PC-3 (cell line): ENCODE measurements around the gene PRSS27. TPM values are rescaled to one million over a fixed set of nuclear protein-coding genes. Genes with fewer than 3 reads are reported as not detected.

ENCODE experiments used
- ATAC-seq: fragments of 200-7000 bp; cut with Tn5 transposase; 2 replicates; pipeline ENCODE4 v1.9.1; 2020; ENCODE audit warnings: mild to moderate bottlenecking, moderate library complexity
- BruUV-seq: library from RNA; stranded (reverse); fragments of 400-500 nt; replicated peaks from 2 replicates; lab custom pipeline; 2021; lab: Mats Ljungman, UMichigan
- CTCF ChIA-PET: fragments of 300-600 bp; sonication (Branson Sonifier 250); formaldehyde crosslinking; loops from one replicate; lab custom pipeline; 2022; ENCODE audit warnings: antibody characterized with exemption; lab: Charles Lee
- POLR2A ChIA-PET: fragments of 300-600 bp; sonication (Branson Sonifier 250); formaldehyde crosslinking; loops from one replicate; lab custom pipeline; 2022; ENCODE audit warnings: antibody characterized with exemption; ENCODE audit not compliant: unreplicated experiment; lab: Charles Lee
- DNase-seq: peaks from one replicate; pipeline ENCODE4 v3.0.0-alpha.2; 2015
- H2AFZ ChIP-seq: fragments of 300-600 bp; sonication (generic); 2 replicates; pipeline ENCODE4 v1.6.0; 2016; ENCODE audit warnings: antibody characterized with exemption, low read length
- H3F3A ChIP-seq: fragments of 300-600 bp; sonication (generic); one replicate; pipeline ENCODE4 v1.6.0; 2017; ENCODE audit warnings: antibody characterized with exemption, low read length, control low read depth, mild to moderate bottlenecking; ENCODE audit not compliant: unreplicated experiment
- H3K27ac ChIP-seq: fragments of 300-600 bp; sonication (generic); 2 replicates; pipeline ENCODE4 v1.5.1; 2016; ENCODE audit warnings: mild to moderate bottlenecking, low read length
- H3K27me3 ChIP-seq: fragments of 300-600 bp; sonication (generic); 2 replicates; pipeline ENCODE4 v1.6.1; 2016; ENCODE audit warnings: low read length, mixed read lengths
- H3K36me3 ChIP-seq: fragments of 300-600 bp; sonication (generic); 2 replicates; pipeline ENCODE4 v1.6.1; 2016; ENCODE audit warnings: low read depth, mixed run types, low read length, mixed read lengths
- H3K4me1 ChIP-seq: fragments of 300-600 bp; sonication (generic); 2 replicates; pipeline ENCODE4 v1.5.1; 2016; ENCODE audit warnings: low read length; ENCODE audit not compliant: insufficient read depth
- H3K4me2 ChIP-seq: fragments of 300-600 bp; sonication (generic); 2 replicates; pipeline ENCODE4 v1.6.0; 2016; ENCODE audit warnings: low read length
- H3K4me3 ChIP-seq: fragments of 300-600 bp; sonication (generic); 2 replicates; pipeline ENCODE4 v1.5.1; 2016; ENCODE audit warnings: mild to moderate bottlenecking, low read length, mixed read lengths
- H3K79me2 ChIP-seq: fragments of 300-600 bp; sonication (generic); 2 replicates; pipeline ENCODE4 v1.6.1; 2017; ENCODE audit warnings: low read length, mixed read lengths
- H3K9ac ChIP-seq: fragments of 300-600 bp; sonication (generic); 2 replicates; pipeline ENCODE4 v1.6.0; 2016; ENCODE audit warnings: mild to moderate bottlenecking, low read length
- H3K9me2 ChIP-seq: fragments of 300-600 bp; sonication (generic); replicated peaks from 2 replicates; pipeline ENCODE4 v1.6.1; 2016; ENCODE audit warnings: mixed run types, low read length, mixed read lengths
- H3K9me3 ChIP-seq: fragments of 300-600 bp; sonication (generic); 2 replicates; pipeline ENCODE4 v1.6.1; 2016; ENCODE audit warnings: low read length, mixed read lengths
- H4K20me1 ChIP-seq: fragments of 300-600 bp; sonication (generic); 2 replicates; pipeline ENCODE4 v1.6.1; 2016; ENCODE audit warnings: low read length, mixed read lengths
- EZH2 ChIP-seq: fragments of 300-600 bp; sonication (generic); IDR thresholded peaks from one replicate; pipeline ENCODE4 v1.6.1; 2017; ENCODE audit warnings: antibody characterized with exemption, mild to moderate bottlenecking, low read length; ENCODE audit not compliant: unreplicated experiment
- EZH2phosphoT487 ChIP-seq: fragments of 300-600 bp; sonication (generic); IDR thresholded peaks from 2 replicates; pipeline ENCODE4 v1.6.1; 2018; ENCODE audit warnings: mild to moderate bottlenecking, antibody characterized with exemption, low read length, borderline replicate concordance
- intact Hi-C: fragments of 100-400 bp; cut with micrococcal nuclease; formaldehyde crosslinking; loops from 2 replicates; pipeline ENCODE4 v1.9.0; 2023
- total RNA-seq: library from RNA; depleted of rRNA; stranded (reverse); fragments of >200 nt; gene quantifications from 2 replicates; pipeline ENCODE4 v1.2.3, GENCODE V29; 2014
- TF ChIP-seq, protein P1 (sequence below): fragments of 300-600 bp; sonication (generic); conservative IDR thresholded peaks from 2 replicates; pipeline ENCODE4 v1.5.1; 2017; ENCODE audit warnings: antibody characterized with exemption, low read depth, mild to moderate bottlenecking, low read length

The PRSS27 gene
- total RNA-seq, 1 experiment from 2014 or later: 1.2 TPM

DNA sequence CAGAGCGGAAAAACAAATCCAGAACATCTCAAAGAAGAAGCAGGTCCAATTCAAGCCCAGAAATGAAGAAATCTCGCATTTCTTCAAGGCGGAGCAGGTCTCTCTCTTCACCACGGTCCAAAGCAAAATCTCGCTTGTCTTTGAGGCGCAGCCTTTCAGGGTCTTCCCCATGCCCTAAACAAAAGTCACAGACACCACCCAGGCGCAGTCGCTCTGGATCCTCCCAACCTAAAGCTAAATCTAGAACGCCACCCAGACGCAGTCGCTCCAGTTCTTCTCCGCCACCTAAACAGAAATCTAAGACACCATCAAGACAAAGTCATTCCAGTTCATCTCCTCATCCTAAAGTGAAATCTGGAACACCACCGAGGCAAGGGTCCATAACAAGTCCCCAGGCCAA lies 42.7 kb upstream of the PRSS27 start:
- Histone ChIP-seq H3K9me2 (no peaks in the 10 kb centered on the region), H3K4me1 (no peaks in the 10 kb centered on the region), H4K20me1 (peaks cover 51% of the 10 kb centered on the region), H3K79me2 (peaks cover 98% of the 10 kb centered on the region), H3K9ac (no peak overlapping the region), H2AFZ (no peak overlapping the region), H3K4me3 (no peak overlapping the region), H3K36me3 (peaks cover 97% of the 10 kb centered on the region), H3F3A (no peaks in the 10 kb centered on the region), H3K9me3 (no peaks in the 10 kb centered on the region), H3K4me2 (no peak overlapping the region), H3K27ac (no peak overlapping the region), H3K27me3 (no peaks in the 10 kb centered on the region)
- ChIA-PET POLR2A (no interaction called here), CTCF (no interaction called here)
- intact Hi-C loops: no loop called here
- BruUV-seq: no TSS peak
- TF ChIP-seq EZH2phosphoT487 (no peak), EZH2 (no peak)
- TF ChIP-seq, protein P1, sequence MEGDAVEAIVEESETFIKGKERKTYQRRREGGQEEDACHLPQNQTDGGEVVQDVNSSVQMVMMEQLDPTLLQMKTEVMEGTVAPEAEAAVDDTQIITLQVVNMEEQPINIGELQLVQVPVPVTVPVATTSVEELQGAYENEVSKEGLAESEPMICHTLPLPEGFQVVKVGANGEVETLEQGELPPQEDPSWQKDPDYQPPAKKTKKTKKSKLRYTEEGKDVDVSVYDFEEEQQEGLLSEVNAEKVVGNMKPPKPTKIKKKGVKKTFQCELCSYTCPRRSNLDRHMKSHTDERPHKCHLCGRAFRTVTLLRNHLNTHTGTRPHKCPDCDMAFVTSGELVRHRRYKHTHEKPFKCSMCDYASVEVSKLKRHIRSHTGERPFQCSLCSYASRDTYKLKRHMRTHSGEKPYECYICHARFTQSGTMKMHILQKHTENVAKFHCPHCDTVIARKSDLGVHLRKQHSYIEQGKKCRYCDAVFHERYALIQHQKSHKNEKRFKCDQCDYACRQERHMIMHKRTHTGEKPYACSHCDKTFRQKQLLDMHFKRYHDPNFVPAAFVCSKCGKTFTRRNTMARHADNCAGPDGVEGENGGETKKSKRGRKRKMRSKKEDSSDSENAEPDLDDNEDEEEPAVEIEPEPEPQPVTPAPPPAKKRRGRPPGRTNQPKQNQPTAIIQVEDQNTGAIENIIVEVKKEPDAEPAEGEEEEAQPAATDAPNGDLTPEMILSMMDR: no peak
- ATAC-seq (no peak), DNase-seq (no peak)

- Histone ChIP-seq H3K4me2 (no peak overlapping the region), H3K4me3 (no peak overlapping the region), H3K9ac (no peak overlapping the region), H3F3A (no peaks in the 10 kb centered on the region), H3K27ac (no peak overlapping the region), H3K36me3 (peaks cover 97% of the 10 kb centered on the region), H4K20me1 (peaks cover 53% of the 10 kb centered on the region), H2AFZ (no peak overlapping the region), H3K9me2 (no peaks in the 10 kb centered on the region), H3K27me3 (no peaks in the 10 kb centered on the region), H3K9me3 (no peaks in the 10 kb centered on the region), H3K4me1 (no peaks in the 10 kb centered on the region), H3K79me2 (peaks cover 99% of the 10 kb centered on the region)
- intact Hi-C loops: no loop called here
- ATAC-seq (no peak), DNase-seq (no peak)
- no TSS peak for BruUV-seq
- ChIA-PET CTCF (no interaction called here), POLR2A (no interaction called here)
- TF ChIP-seq EZH2phosphoT487 (no peak), EZH2 (no peak)
- TF ChIP-seq, protein P1: no peak
Measured at GRCh38 chr16:2761886-2762583, 42.0 kb upstream of the PRSS27 start.

GRCh38 chr16:2761472-2761871 lies 41.4 kb upstream of the PRSS27 start:
- no peak overlapping the region for H3K9ac ChIP-seq
- DNase-seq (no peak), ATAC-seq (no peak)
- H3F3A ChIP-seq: no peaks in the 10 kb centered on the region
- intact Hi-C loops: no loop called here
- no peak overlapping the region for H3K27ac ChIP-seq
- H3K36me3 ChIP-seq: peaks cover 95% of the 10 kb centered on the region
- H3K4me2 ChIP-seq: no peak overlapping the region
- ChIA-PET POLR2A (no interaction called here), CTCF (no interaction called here)
- no peaks in the 10 kb centered on the region for H3K9me3 ChIP-seq
- H3K4me1 ChIP-seq: no peaks in the 10 kb centered on the region
- no peak overlapping the region for H3K4me3 ChIP-seq
- TF ChIP-seq EZH2 (no peak), EZH2phosphoT487 (no peak)
- TF ChIP-seq, protein P1: no peak
- H2AFZ ChIP-seq: no peak overlapping the region
- peaks cover 53% of the 10 kb centered on the region for H4K20me1 ChIP-seq
- BruUV-seq: no TSS peak
- no peaks in the 10 kb centered on the region for H3K27me3 ChIP-seq
- H3K79me2 ChIP-seq: peaks cover 99% of the 10 kb centered on the region
- H3K9me2 ChIP-seq: no peaks in the 10 kb centered on the region
